ENCODE data around the gene ADAM20. TPM values are rescaled to one million over a fixed set of nuclear protein-coding genes. Genes with fewer than 3 reads are reported as not detected.

Gene ADAM20
- polyA plus RNA-seq, 1 experiment, result 0.11 TPM

DNA sequence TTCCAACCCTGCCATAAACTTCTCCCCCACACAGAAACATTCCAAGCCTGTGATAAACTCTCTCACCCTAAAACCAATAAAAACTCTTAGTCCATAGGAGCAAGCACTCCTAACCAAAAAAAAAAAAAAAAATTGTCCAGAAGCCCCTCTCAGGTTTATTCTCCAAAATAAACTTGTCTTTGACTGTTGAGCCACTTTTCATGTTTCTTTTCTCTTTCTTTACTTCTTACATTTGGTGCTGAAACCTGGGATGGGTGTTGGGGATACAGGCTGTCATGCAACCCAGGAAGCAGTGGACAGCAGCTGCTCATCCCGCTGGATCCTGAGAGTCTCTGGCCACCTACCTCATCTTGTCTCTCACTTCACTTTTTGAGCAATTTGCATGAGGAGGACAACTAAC is 2.0 kb upstream of the ADAM20 start:
- ChIA-PET CTCF (no interaction called here), POLR2A (no interaction called here)
- H3K9me3 ChIP-seq (ENCODE audit: control insufficient read depth, insufficient read depth, low read length), result peaks cover 5% of the 10 kb centered on the region; the same call in 1 of the 2 replicates
- H3K27ac ChIP-seq (ENCODE audit: low read depth, low read length), result no peak overlapping the region
- TF ChIP-seq CTCF (IDR thresholded peaks at IDR 0.05; ENCODE audit: low read depth, low read length), result no peak
- no peak overlapping the region for H3K4me3 ChIP-seq (ENCODE audit: low read depth, low read length)
- H3K27me3 ChIP-seq (ENCODE audit: control insufficient read depth, insufficient read depth, low read length), result no peaks in the 10 kb centered on the region
- DNase-seq (ENCODE audit: low read depth, low spot score), result no peak

GRCh38 chr14:70530417-70530816 is 4.4 kb downstream of the ADAM20 start:
- Histone ChIP-seq H3K27me3 (ENCODE audit: control insufficient read depth, insufficient read depth, low read length) (no peaks in the 10 kb centered on the region), H3K27ac (ENCODE audit: low read depth, low read length) (no peak overlapping the region), H3K4me3 (ENCODE audit: low read depth, low read length) (no peak overlapping the region), H3K9me3 (ENCODE audit: control insufficient read depth, insufficient read depth, low read length) (no peaks in the 10 kb centered on the region)
- no peak for DNase-seq (ENCODE audit: low read depth, low spot score)
- TF ChIP-seq CTCF (IDR thresholded peaks at IDR 0.05; ENCODE audit: low read depth, low read length), result no peak
- ChIA-PET POLR2A (no interaction called here), CTCF (no interaction called here)

DNA sequence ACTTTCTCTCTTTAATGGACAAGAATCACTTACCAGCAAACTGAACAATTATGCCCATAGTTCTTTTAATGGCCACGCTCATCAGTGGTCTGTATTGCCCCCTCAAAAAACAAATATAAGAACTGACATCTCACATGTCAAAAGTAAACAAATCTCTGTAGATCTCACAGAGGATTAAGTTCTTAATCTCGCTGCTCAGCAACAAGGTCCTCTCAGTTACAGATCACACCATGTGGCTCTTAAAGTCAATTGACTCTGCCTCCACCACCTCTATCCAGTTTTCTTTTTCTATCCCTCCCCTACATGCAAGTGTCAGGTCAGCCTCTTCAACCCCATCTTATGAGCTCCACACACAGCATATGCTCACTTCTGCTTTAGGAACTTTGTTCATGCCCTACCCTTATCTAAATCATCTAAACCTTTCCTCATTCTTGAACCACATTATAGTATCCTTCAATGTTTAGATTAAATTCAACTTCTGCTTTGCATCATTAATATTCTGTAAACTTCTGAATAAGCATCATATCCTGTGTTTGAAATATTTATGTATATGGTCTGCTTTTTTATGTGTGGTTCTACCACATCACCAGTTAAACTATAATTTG is 7.2 kb downstream of the ADAM20 start:
- Histone ChIP-seq H3K27ac (ENCODE audit: low read depth, low read length) (no peak overlapping the region), H3K27me3 (ENCODE audit: control insufficient read depth, insufficient read depth, low read length) (no peaks in the 10 kb centered on the region), H3K9me3 (ENCODE audit: control insufficient read depth, insufficient read depth, low read length) (no peaks in the 10 kb centered on the region), H3K4me3 (ENCODE audit: low read depth, low read length) (no peak overlapping the region)
- ChIA-PET CTCF (no interaction called here), POLR2A (interaction anchor here (0.6 kb wide), 1 partner anchor 33 kb away, joined by 3 read pairs; no protein-coding TSS in a partner anchor)
- DNase-seq (ENCODE audit: low read depth, low spot score), result no peak
- TF ChIP-seq CTCF (IDR thresholded peaks at IDR 0.05; ENCODE audit: low read depth, low read length), result no peak

DNA sequence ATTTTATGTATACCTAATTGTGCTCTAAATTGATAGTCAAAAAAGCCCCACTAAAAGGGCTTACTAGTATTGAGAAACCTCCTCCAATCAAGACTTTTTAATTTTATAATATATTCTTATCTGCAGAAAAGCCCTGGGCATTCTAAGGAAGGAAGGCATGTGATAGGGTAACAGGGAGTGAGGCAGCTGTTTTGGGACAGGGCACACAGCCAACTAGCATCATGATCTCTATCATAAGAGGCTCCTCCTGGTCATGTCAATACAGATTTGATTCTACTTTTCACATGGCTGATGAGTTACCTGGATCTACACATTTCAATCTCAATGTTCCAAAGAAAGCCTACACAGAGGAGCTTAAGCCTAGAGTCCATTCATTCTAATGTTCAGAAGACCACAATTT is 9.1 kb downstream of the ADAM20 start:
- H3K4me3 ChIP-seq (ENCODE audit: low read depth, low read length), result no peak overlapping the region
- no peaks in the 10 kb centered on the region for H3K9me3 ChIP-seq (ENCODE audit: control insufficient read depth, insufficient read depth, low read length)
- H3K27ac ChIP-seq (ENCODE audit: low read depth, low read length), result no peak overlapping the region
- TF ChIP-seq CTCF (IDR thresholded peaks at IDR 0.05; ENCODE audit: low read depth, low read length), result no peak
- POLR2A ChIA-PET, result no interaction called here
- CTCF ChIA-PET, result no interaction called here
- no peak for DNase-seq (ENCODE audit: low read depth, low spot score)
- H3K27me3 ChIP-seq (ENCODE audit: control insufficient read depth, insufficient read depth, low read length), result no peaks in the 10 kb centered on the region

DNA sequence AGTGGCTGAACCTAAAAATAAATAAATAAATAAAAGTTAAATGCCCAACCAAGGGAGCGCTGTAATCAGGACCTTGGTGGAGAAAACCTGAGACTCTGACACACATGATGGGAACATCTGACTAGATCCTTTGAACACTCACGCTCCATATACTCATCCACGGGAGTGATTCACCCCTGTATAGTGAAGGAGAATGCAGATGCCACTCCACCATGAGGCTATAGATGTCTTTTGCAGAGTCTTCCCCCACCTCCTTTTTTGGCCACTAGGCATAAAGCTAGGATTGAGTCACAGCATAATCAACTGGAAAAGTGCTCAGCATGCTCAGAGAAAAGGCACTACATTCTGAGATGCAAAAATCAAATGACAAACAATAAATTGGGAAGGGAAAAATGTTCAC is 19.0 kb downstream of the ADAM20 start:
- no peak for TF ChIP-seq CTCF (IDR thresholded peaks at IDR 0.05; ENCODE audit: low read depth, low read length)
- CTCF ChIA-PET, result no interaction called here
- no peak for DNase-seq (ENCODE audit: low read depth, low spot score)
- no peaks in the 10 kb centered on the region for H3K9me3 ChIP-seq (ENCODE audit: control insufficient read depth, insufficient read depth, low read length)
- POLR2A ChIA-PET, result no interaction called here
- H3K27ac ChIP-seq (ENCODE audit: low read depth, low read length), result no peak overlapping the region
- H3K27me3 ChIP-seq (ENCODE audit: control insufficient read depth, insufficient read depth, low read length), result no peaks in the 10 kb centered on the region
- no peak overlapping the region for H3K4me3 ChIP-seq (ENCODE audit: low read depth, low read length)

Data from AG04450 (cell line).